BJ (cell line): ENCODE results near the gene SLC6A12. TPM values are rescaled to one million over a fixed set of nuclear protein-coding genes. Genes with fewer than 3 reads are reported as not detected.

Source experiments
- CTCF ChIA-PET: fragments of 350-600 bp; formaldehyde crosslinking; extraction: SDS; loops from one replicate; lab custom pipeline; 2021; ENCODE audit warnings: antibody characterized with exemption, inconsistent platforms; lab: Yijun Ruan, JAX
- POLR2A ChIA-PET: fragments of 300-600 bp; sonication (Branson Sonifier 250); formaldehyde crosslinking; extraction: SDS; loops from one replicate; lab custom pipeline; 2021; ENCODE audit warnings: antibody characterized with exemption; lab: Charles Lee
- DNase-seq: peaks from one replicate; pipeline ENCODE4 v3.0.0-alpha.2; 2011; ENCODE audit warnings: low read depth
- H3K27me3 ChIP-seq: 2 replicates; pipeline ENCODE4 v1.6.0; 2011; ENCODE audit warnings: low read length; ENCODE audit not compliant: control insufficient read depth, insufficient read depth
- H3K36me3 ChIP-seq: 2 replicates; pipeline ENCODE4 v1.5.1; 2011; ENCODE audit warnings: low read length; ENCODE audit not compliant: control insufficient read depth, insufficient read depth
- H3K4me3 ChIP-seq: 2 replicates; pipeline ENCODE4 v1.5.1; 2011; ENCODE audit warnings: low read depth, mild to moderate bottlenecking, control low read depth, low read length
- polyA plus RNA-seq: library from polyadenylated mRNA; depleted of rRNA; stranded (reverse); fragments of >200 nt; gene quantifications from 2 replicates; pipeline ENCODE4 v1.2.3, GENCODE V29; 2011
- TF ChIP-seq, protein P1 (sequence below): IDR thresholded peaks from 2 replicates; pipeline ENCODE4 v1.5.1; 2011; ENCODE audit warnings: low read depth, mild to moderate bottlenecking, control low read depth, inconsistent platforms, low read length, moderate library complexity; ENCODE audit not compliant: insufficient read depth

Gene SLC6A12
- polyA plus RNA-seq, 1 experiment: not detected

DNA sequence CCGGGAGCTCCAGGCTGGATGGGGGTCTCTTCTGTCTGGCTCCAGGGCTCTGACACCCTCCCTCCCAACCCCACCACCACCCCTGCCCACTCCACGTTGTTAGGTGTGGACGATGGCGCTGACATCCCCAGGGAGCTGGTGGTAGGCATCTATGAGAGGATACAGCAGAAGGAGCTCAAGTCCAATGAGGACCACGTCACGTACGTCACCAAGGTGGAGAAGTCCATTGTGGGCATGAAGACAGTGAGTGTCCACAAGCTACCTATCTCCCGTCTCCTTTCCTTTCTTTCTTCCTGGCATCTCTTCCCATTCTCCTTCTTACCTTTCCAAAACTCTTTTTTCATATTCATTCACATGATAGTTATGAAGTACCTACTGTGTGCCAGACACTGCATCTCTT lies 52.1 kb downstream of the SLC6A12 start:
- ChIA-PET CTCF (interaction anchor here (0.6 to 1.1 kb wide), 2 partner anchors 8 to 14 kb away, joined by 4 to 5 read pairs; no protein-coding TSS in a partner anchor), POLR2A (no interaction called here)
- 0 out of 2 replicates have a peak, but pooled peaks cover 2% of the 10 kb centered on the region for H3K27me3 ChIP-seq

DNA sequence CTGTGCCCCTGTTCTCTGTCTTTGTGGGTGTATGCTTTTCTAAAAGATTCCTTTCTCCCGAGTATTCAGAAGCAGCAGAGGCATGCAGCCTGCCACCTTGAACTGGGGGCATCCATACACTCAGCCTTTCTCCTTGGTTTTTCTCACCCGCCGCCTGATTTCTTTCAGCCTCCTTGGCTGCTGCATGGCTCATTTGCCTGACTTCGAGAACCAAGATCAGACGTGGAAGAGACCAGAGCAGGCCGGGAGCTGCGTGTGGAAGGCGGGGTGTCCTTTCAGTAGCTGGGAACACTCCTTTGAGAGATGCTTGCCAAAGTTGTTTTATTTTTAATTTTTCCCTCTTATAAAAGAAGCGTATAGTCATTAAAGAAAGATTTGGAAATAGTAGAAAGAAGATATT lies 53.1 kb downstream of the SLC6A12 start:
- Histone ChIP-seq H3K4me3 (no peak overlapping the region), H3K27me3 (0 out of 2 replicates have a peak, but pooled peaks cover 2% of the 10 kb centered on the region), H3K36me3 (no peaks in the 10 kb centered on the region)
- TF ChIP-seq, protein P1, sequence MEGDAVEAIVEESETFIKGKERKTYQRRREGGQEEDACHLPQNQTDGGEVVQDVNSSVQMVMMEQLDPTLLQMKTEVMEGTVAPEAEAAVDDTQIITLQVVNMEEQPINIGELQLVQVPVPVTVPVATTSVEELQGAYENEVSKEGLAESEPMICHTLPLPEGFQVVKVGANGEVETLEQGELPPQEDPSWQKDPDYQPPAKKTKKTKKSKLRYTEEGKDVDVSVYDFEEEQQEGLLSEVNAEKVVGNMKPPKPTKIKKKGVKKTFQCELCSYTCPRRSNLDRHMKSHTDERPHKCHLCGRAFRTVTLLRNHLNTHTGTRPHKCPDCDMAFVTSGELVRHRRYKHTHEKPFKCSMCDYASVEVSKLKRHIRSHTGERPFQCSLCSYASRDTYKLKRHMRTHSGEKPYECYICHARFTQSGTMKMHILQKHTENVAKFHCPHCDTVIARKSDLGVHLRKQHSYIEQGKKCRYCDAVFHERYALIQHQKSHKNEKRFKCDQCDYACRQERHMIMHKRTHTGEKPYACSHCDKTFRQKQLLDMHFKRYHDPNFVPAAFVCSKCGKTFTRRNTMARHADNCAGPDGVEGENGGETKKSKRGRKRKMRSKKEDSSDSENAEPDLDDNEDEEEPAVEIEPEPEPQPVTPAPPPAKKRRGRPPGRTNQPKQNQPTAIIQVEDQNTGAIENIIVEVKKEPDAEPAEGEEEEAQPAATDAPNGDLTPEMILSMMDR: no peak
- POLR2A ChIA-PET: no interaction called here
- CTCF ChIA-PET: no interaction called here
- no peak for DNase-seq

More for the DNA sequence above, 52.1 kb downstream of the SLC6A12 start:
- Histone ChIP-seq H3K4me3 (no peak overlapping the region), H3K36me3 (no peaks in the 10 kb centered on the region)
- TF ChIP-seq, protein P1: no peak
- no peak for DNase-seq

DNA sequence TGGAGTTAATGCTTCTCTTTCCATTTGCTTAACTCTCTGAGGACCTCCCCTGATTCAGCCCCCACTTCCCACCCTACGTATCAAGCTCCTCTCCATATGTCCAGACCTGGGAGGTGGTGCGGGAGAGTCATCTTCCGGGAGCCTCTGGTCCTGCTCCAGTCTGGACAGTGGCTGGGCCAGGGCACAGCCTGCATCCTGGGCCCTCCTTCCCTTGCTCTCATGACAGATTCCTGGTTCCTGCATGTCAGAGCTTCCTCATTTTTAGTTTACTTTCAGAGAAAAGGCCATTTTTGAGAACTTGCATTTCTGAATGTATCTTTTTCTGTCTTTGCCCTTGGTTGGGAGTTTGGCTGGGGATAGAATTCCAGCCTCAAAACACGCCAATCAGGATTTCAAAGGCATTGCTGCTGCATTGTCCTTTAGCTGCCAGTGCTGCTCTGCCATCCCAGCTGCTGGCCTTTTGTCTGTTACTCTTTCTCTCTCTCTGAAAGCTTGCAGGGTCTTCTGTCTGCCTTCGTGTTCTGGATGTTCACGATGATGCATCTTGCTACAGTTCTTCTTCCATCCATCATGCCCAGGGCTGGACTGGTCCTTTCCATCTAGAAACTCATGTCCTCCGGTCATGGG lies 54.7 kb downstream of the SLC6A12 start:
- no peak for DNase-seq
- POLR2A ChIA-PET: no interaction called here

DNA sequence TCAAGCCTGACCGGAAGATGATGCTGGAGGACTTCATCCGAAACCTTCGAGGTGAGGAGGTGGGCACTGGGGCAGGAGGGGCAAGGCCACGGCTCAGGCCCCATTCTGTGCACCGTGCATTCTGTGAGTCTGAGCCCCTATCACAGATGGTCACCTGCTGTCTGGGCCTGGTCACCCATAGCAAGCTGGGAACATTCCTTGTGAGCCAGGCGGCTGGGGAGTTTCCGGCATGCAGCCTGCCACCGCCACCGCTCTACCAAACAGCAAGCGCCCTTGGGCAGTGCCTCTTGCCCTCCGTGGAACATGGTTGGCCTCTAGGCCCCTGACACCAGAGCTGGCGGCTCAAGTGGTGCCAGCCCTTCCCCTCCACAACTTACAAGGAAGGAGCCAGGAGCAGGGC lies 56.3 kb downstream of the SLC6A12 start:
- H3K27me3 ChIP-seq: peaks cover 1% of the 10 kb centered on the region; the same call in 1 of the 2 replicates
- POLR2A ChIA-PET: no interaction called here
- no peak overlapping the region for H3K4me3 ChIP-seq
- DNase-seq: no peak
- TF ChIP-seq, protein P1: no peak
- H3K36me3 ChIP-seq: no peaks in the 10 kb centered on the region
- CTCF ChIA-PET: no interaction called here

More for the DNA sequence above, 54.7 kb downstream of the SLC6A12 start:
- CTCF ChIA-PET: no interaction called here
- Histone ChIP-seq H3K36me3 (no peaks in the 10 kb centered on the region), H3K27me3 (no peaks in the 10 kb centered on the region), H3K4me3 (no peak overlapping the region)
- TF ChIP-seq, protein P1: no peak

DNA sequence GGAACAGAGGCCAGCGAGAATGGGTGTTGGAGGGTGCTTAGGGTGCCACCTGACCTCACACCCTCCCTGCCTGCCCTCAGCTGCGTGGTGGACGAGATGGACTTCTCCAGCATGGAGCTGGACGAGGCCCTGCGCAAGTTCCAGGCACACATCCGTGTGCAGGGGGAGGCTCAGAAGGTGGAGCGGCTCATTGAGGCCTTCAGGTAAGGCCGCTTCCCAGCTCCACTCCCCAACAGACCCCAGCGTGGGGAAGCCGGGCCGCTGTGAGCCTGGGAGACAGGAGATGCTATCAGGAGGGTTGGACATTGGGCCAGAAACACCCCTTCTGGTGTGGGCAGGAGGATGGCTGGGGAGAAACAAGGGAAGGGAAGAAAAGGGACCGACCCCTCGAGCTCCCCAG lies 57.0 kb downstream of the SLC6A12 start:
- POLR2A ChIA-PET: no interaction called here
- Histone ChIP-seq H3K4me3 (no peak overlapping the region), H3K27me3 (peaks cover 3% of the 10 kb centered on the region; the same call in 1 of the 2 replicates), H3K36me3 (no peaks in the 10 kb centered on the region)
- CTCF ChIA-PET: no interaction called here
- TF ChIP-seq, protein P1: no peak
- no peak for DNase-seq
